Measurements from ENCODE around the gene HCRTR2. TPM values are rescaled to one million over a fixed set of nuclear protein-coding genes. Genes with fewer than 3 reads are reported as not detected.

Gene HCRTR2
- total RNA-seq, 1 experiment from 2014 or later: not detected

GRCh38 chr6:55250400-55250799 is 76.1 kb downstream of the HCRTR2 start:
- intact Hi-C loops (cut with micrococcal nuclease; ENCODE audit: unreplicated experiment) (no loop called here), in situ Hi-C loops (cut with HindIII; ENCODE audit: low pct_unique_long_range_greater_than_20kb, low sequenced_read_pairs) (no loop called here)
- BruUV-seq (replicated peaks): no TSS peak
- no peak overlapping the region for H3K4me3 ChIP-seq (ENCODE audit: low read depth in 2 of 2, low read length in 2 of 2)
- H3K27me3 ChIP-seq (ENCODE audit: control insufficient read depth, insufficient read depth, low read length): peaks cover 5% of the 10 kb centered on the region
- H3K27ac ChIP-seq (ENCODE audit: low read length): no peak overlapping the region
- ChIA-PET POLR2A (no interaction called here), CTCF (no interaction called here)
- H3K36me3 ChIP-seq (ENCODE audit: control insufficient read depth, insufficient read depth, low read length): no peaks in the 10 kb centered on the region
- no peaks in the 10 kb centered on the region for H3K9me3 ChIP-seq (ENCODE audit: control insufficient read depth, insufficient read depth, low read depth, low read length)
- ATAC-seq (no peak), DNase-seq (ENCODE audit: low read depth, low spot score) (no peak)
- H3K4me1 ChIP-seq (ENCODE audit: control insufficient read depth, insufficient read depth, low read length): no peaks in the 10 kb centered on the region
- TF ChIP-seq CTCF (IDR thresholded peaks at IDR 0.05): no peak

- CTCF ChIA-PET: no interaction called here
Observed at GRCh38 chr6:55255113-55255512, 80.8 kb downstream of the HCRTR2 start.

More at GRCh38 chr6:55255113-55255512, 80.8 kb downstream of the HCRTR2 start:
- no peaks in the 10 kb centered on the region for H3K36me3 ChIP-seq (ENCODE audit: control insufficient read depth, insufficient read depth, low read length)
- H3K4me1 ChIP-seq (ENCODE audit: control insufficient read depth, insufficient read depth, low read length): no peaks in the 10 kb centered on the region
- intact Hi-C loops (cut with micrococcal nuclease; ENCODE audit: unreplicated experiment): no loop called here
- no peak overlapping the region for H3K27ac ChIP-seq (ENCODE audit: low read length)
- TF ChIP-seq CTCF (IDR thresholded peaks at IDR 0.05): no peak
- TF ChIP-seq TCF7L2 (IDR thresholded peaks at IDR 0.05; ENCODE audit: low read depth, low read length): no peak
- no peak for TF ChIP-seq REST (IDR thresholded peaks at IDR 0.05; ENCODE audit: insufficient read depth in 1 of 2, low read depth in 2 of 2, low read length in 1 of 2)
- TF ChIP-seq SIN3A (IDR thresholded peaks at IDR 0.05; ENCODE audit: borderline replicate concordance, insufficient read depth, low read depth, low read length): no peak
- TF ChIP-seq POLR2AphosphoS5 (IDR thresholded peaks at IDR 0.05; ENCODE audit: low read depth, low read length): no peak
- DNase-seq (ENCODE audit: low read depth, low spot score): no peak
- H3K27me3 ChIP-seq (ENCODE audit: control insufficient read depth, insufficient read depth, low read length): peaks cover 2% of the 10 kb centered on the region; the same call in 1 of the 2 replicates
- no peaks in the 10 kb centered on the region for H3K9me3 ChIP-seq (ENCODE audit: control insufficient read depth, insufficient read depth, low read depth, low read length)
- H3K4me3 ChIP-seq (ENCODE audit: low read depth in 2 of 2, low read length in 2 of 2): no peak overlapping the region
- BruUV-seq (replicated peaks): no TSS peak
- no peak for ATAC-seq
- in situ Hi-C loops (cut with HindIII; ENCODE audit: low pct_unique_long_range_greater_than_20kb, low sequenced_read_pairs): no loop called here
- POLR2A ChIA-PET: no interaction called here

Data from Panc1 (cell line).